ENCODE results near the gene TMTC2.

Gene TMTC2

GRCh38 chr12:82686168-82687020 is at the start of gene TMTC2:
TMTC2 (plus strand) TSS chr12:82686906.
- H3K36me3 ChIP-seq (replicated peaks): no peaks in the 10 kb centered on the region
- DNase-seq (ENCODE audit: low spot score in 2 of 2): peak; percentile 83 to 94
- peaks cover 15% of the 10 kb centered on the region for H3K4me1 ChIP-seq
- no peaks in the 10 kb centered on the region for H3K9me3 ChIP-seq
- H3K4me3 ChIP-seq: peak within 1 kb of the TSS; percentile 72
- H3K27me3 ChIP-seq (ENCODE audit: low read depth): no peaks in the 10 kb centered on the region
- in situ Hi-C loops (cut with MboI; ENCODE audit: low sequenced_read_pairs): loop anchor here (25.0 kb wide), 1 partner anchor 326 kb away; no protein-coding TSS in a partner anchor

GRCh38 chr12:82638324-82638723 is 48.4 kb upstream of the TMTC2 start:
- H3K4me3 ChIP-seq: no peak overlapping the region
- no peaks in the 10 kb centered on the region for H3K36me3 ChIP-seq (replicated peaks)
- no peaks in the 10 kb centered on the region for H3K27me3 ChIP-seq (ENCODE audit: low read depth)
- in situ Hi-C loops (cut with MboI; ENCODE audit: low sequenced_read_pairs): no loop called here
- no peaks in the 10 kb centered on the region for H3K4me1 ChIP-seq
- DNase-seq (ENCODE audit: low spot score in 2 of 2): no peak
- H3K9me3 ChIP-seq: no peaks in the 10 kb centered on the region

- H3K27me3 ChIP-seq (ENCODE audit: low read depth): no peaks in the 10 kb centered on the region
- in situ Hi-C loops (cut with MboI; ENCODE audit: low sequenced_read_pairs): no loop called here
Measured at GRCh38 chr12:82644896-82645295, 41.8 kb upstream of the TMTC2 start.

GRCh38 chr12:82645414-82645813 is 41.3 kb upstream of the TMTC2 start:
- Histone ChIP-seq H3K36me3 (replicated peaks) (no peaks in the 10 kb centered on the region), H3K27me3 (ENCODE audit: low read depth) (no peaks in the 10 kb centered on the region), H3K9me3 (no peaks in the 10 kb centered on the region), H3K4me3 (no peak overlapping the region), H3K4me1 (peaks cover 2% of the 10 kb centered on the region)
- DNase-seq (ENCODE audit: low spot score in 2 of 2): no peak
- in situ Hi-C loops (cut with MboI; ENCODE audit: low sequenced_read_pairs): no loop called here

More at GRCh38 chr12:82644896-82645295, 41.8 kb upstream of the TMTC2 start:
- no peaks in the 10 kb centered on the region for H3K4me1 ChIP-seq
- no peak overlapping the region for H3K4me3 ChIP-seq
- no peak for DNase-seq (ENCODE audit: low spot score in 2 of 2)
- H3K9me3 ChIP-seq: no peaks in the 10 kb centered on the region
- H3K36me3 ChIP-seq (replicated peaks): no peaks in the 10 kb centered on the region

- in situ Hi-C loops (cut with MboI; ENCODE audit: low sequenced_read_pairs): no loop called here
- H3K4me1 ChIP-seq: peaks cover 18% of the 10 kb centered on the region
- H3K4me3 ChIP-seq: no peak overlapping the region
- no peaks in the 10 kb centered on the region for H3K27me3 ChIP-seq (ENCODE audit: low read depth)
- no peak for DNase-seq (ENCODE audit: low spot score in 2 of 2)
- H3K9me3 ChIP-seq: no peaks in the 10 kb centered on the region
- H3K36me3 ChIP-seq (replicated peaks): no peaks in the 10 kb centered on the region
Measured at GRCh38 chr12:82647853-82648252, 38.9 kb upstream of the TMTC2 start.

GRCh38 chr12:82648259-82648909 is 38.3 kb upstream of the TMTC2 start:
- Histone ChIP-seq H3K9me3 (no peaks in the 10 kb centered on the region), H3K4me3 (no peak overlapping the region), H3K4me1 (peaks cover 18% of the 10 kb centered on the region), H3K27me3 (ENCODE audit: low read depth) (no peaks in the 10 kb centered on the region), H3K36me3 (replicated peaks) (no peaks in the 10 kb centered on the region)
- in situ Hi-C loops (cut with MboI; ENCODE audit: low sequenced_read_pairs): no loop called here
- DNase-seq (ENCODE audit: low spot score in 2 of 2): no peak

GRCh38 chr12:82650627-82651337 is 35.9 kb upstream of the TMTC2 start:
- no peak overlapping the region for H3K4me3 ChIP-seq
- DNase-seq (ENCODE audit: low spot score in 2 of 2): peak; percentile 68 to 84
- in situ Hi-C loops (cut with MboI; ENCODE audit: low sequenced_read_pairs): no loop called here
- peaks cover 18% of the 10 kb centered on the region for H3K4me1 ChIP-seq
- H3K36me3 ChIP-seq (replicated peaks): no peaks in the 10 kb centered on the region
- H3K9me3 ChIP-seq: no peaks in the 10 kb centered on the region
- H3K27me3 ChIP-seq (ENCODE audit: low read depth): no peaks in the 10 kb centered on the region

GRCh38 chr12:82651489-82651888 is 35.2 kb upstream of the TMTC2 start:
- Histone ChIP-seq H3K27me3 (ENCODE audit: low read depth) (no peaks in the 10 kb centered on the region), H3K36me3 (replicated peaks) (no peaks in the 10 kb centered on the region), H3K4me3 (no peak overlapping the region), H3K9me3 (no peaks in the 10 kb centered on the region; the same call in 1 of the 2 replicates), H3K4me1 (peaks cover 18% of the 10 kb centered on the region)
- DNase-seq (ENCODE audit: low spot score in 2 of 2): peak; percentile 27 to 38
- in situ Hi-C loops (cut with MboI; ENCODE audit: low sequenced_read_pairs): no loop called here

GRCh38 chr12:82652071-82652470 is 34.6 kb upstream of the TMTC2 start:
- Histone ChIP-seq H3K4me1 (peaks cover 18% of the 10 kb centered on the region), H3K9me3 (peaks cover 3% of the 10 kb centered on the region; the same call in 1 of the 2 replicates), H3K4me3 (no peak overlapping the region), H3K27me3 (ENCODE audit: low read depth) (no peaks in the 10 kb centered on the region), H3K36me3 (replicated peaks) (no peaks in the 10 kb centered on the region)
- DNase-seq (ENCODE audit: low spot score in 2 of 2): peak in 1 of 2 experiments; percentile 96
- in situ Hi-C loops (cut with MboI; ENCODE audit: low sequenced_read_pairs): no loop called here

GRCh38 chr12:82655751-82656150 is 31.0 kb upstream of the TMTC2 start:
- no peak for DNase-seq (ENCODE audit: low spot score in 2 of 2)
- in situ Hi-C loops (cut with MboI; ENCODE audit: low sequenced_read_pairs): no loop called here
- H3K4me3 ChIP-seq: no peak overlapping the region
- no peaks in the 10 kb centered on the region for H3K36me3 ChIP-seq (replicated peaks)
- H3K27me3 ChIP-seq (ENCODE audit: low read depth): no peaks in the 10 kb centered on the region
- peaks cover 6% of the 10 kb centered on the region; the same call in 1 of the 2 replicates for H3K9me3 ChIP-seq
- peaks cover 13% of the 10 kb centered on the region for H3K4me1 ChIP-seq

- H3K4me1 ChIP-seq: peaks cover 7% of the 10 kb centered on the region
- H3K4me3 ChIP-seq: no peak overlapping the region
- in situ Hi-C loops (cut with MboI; ENCODE audit: low sequenced_read_pairs): no loop called here
- peaks cover 6% of the 10 kb centered on the region for H3K9me3 ChIP-seq
- no peaks in the 10 kb centered on the region for H3K36me3 ChIP-seq (replicated peaks)
- no peaks in the 10 kb centered on the region for H3K27me3 ChIP-seq (ENCODE audit: low read depth)
- no peak for DNase-seq (ENCODE audit: low spot score in 2 of 2)
Measured at GRCh38 chr12:82659343-82660207, 27.1 kb upstream of the TMTC2 start.

GRCh38 chr12:82660541-82661325 is 26.0 kb upstream of the TMTC2 start:
- in situ Hi-C loops (cut with MboI; ENCODE audit: low sequenced_read_pairs): no loop called here
- DNase-seq (ENCODE audit: low spot score in 2 of 2): no peak
- H3K36me3 ChIP-seq (replicated peaks): no peaks in the 10 kb centered on the region
- H3K4me3 ChIP-seq: no peak overlapping the region
- H3K4me1 ChIP-seq: peaks cover 16% of the 10 kb centered on the region
- no peaks in the 10 kb centered on the region for H3K27me3 ChIP-seq (ENCODE audit: low read depth)
- H3K9me3 ChIP-seq: peaks cover 6% of the 10 kb centered on the region

Data from HAP-1 (cell line).